Stimulated activated CD4-positive, alpha-beta T cell treated with anti-CD3 and anti-CD28 coated beads, Interleukin-2, amount 100 ng/mL, for 24 hours (primary cell): Measurements from ENCODE around the gene SMG1.
"Not testable (repeated sequence)": the region's sequence is repeated elsewhere in the genome, so short reads cannot be mapped to it uniquely, and the experiment has no call there.

Source experiments
- DNase-seq, 2 donors: peaks; one replicate each; pipeline ENCODE4 v3.0.0-alpha.2; 2020

SMG1 gene

GRCh38 chr16:18796377-18796776, 129.8 kb downstream of the SMG1 start:
- no peak for DNase-seq

GRCh38 chr16:18792836-18793433, 133.3 kb downstream of the SMG1 start:
- no peak for DNase-seq

GRCh38 chr16:18789850-18790706, 136.1 kb downstream of the SMG1 start, which contains the start of gene RPS15A:
TSS of gene RPS15A (minus strand) at chr16:18790334. CDS start at chr16:18789113, 1,221 bp downstream.
- peak; percentile 90 to 93 for DNase-seq

- DNase-seq = no peak
These were observed 136.7 kb downstream of the SMG1 start for GRCh38 chr16:18789515-18789849.

GRCh38 chr16:18788828-18789514, 137.2 kb downstream of the SMG1 start:
- no peak for DNase-seq

- no peak for DNase-seq
These were observed 141.1 kb downstream of the SMG1 start for GRCh38 chr16:18784917-18785623.

GRCh38 chr16:18783430-18784341, 142.5 kb downstream of the SMG1 start:
- no peak for DNase-seq

GRCh38 chr16:18782697-18783429, 143.3 kb downstream of the SMG1 start:
- DNase-seq = no peak

- DNase-seq = not testable (repeated sequence)
These were observed 145.0 kb downstream of the SMG1 start for GRCh38 chr16:18781232-18781631.

GRCh38 chr16:18780460-18781026, 145.7 kb downstream of the SMG1 start:
- not testable (repeated sequence) for DNase-seq

GRCh38 chr16:18777664-18778063, 148.5 kb downstream of the SMG1 start:
- not testable (repeated sequence) for DNase-seq

GRCh38 chr16:18776334-18776733, 149.9 kb downstream of the SMG1 start:
- not testable (repeated sequence) for DNase-seq

- DNase-seq = not testable (repeated sequence)
These were observed 151.6 kb downstream of the SMG1 start for GRCh38 chr16:18774651-18775050.

- DNase-seq = not testable (repeated sequence)
These were observed 154.0 kb downstream of the SMG1 start for GRCh38 chr16:18772171-18772570.

GRCh38 chr16:18770336-18770962, 155.8 kb downstream of the SMG1 start:
- DNase-seq = not testable (repeated sequence)

- not testable (repeated sequence) for DNase-seq
These were observed 159.0 kb downstream of the SMG1 start for GRCh38 chr16:18767217-18767616.

GRCh38 chr16:18762713-18763112, 163.5 kb downstream of the SMG1 start:
- not testable (repeated sequence) for DNase-seq

- DNase-seq = peak; percentile 39 to 48
These were observed 166.3 kb downstream of the SMG1 start for GRCh38 chr16:18759598-18760520.
